Smooth muscle cell (in vitro differentiated cells): ENCODE results near the gene RTN4RL2. TPM values are rescaled to one million over a fixed set of nuclear protein-coding genes. Genes with fewer than 3 reads are reported as not detected.

Source experiments
- DNase-seq: peaks from one replicate; lab custom pipeline; 2025; ENCODE audit not compliant: unreplicated experiment; lab: John Stamatoyannopoulos, UW
- H2AFZ ChIP-seq: fragments of 200-600 bp; sonication (generic); 2 replicates; pipeline ENCODE4 v1.6.0; 2016; ENCODE audit warnings: antibody characterized with exemption, low read depth, mild to moderate bottlenecking
- H3F3A ChIP-seq: fragments of 200-600 bp; sonication (generic); 2 replicates; pipeline ENCODE4 v1.6.0; 2017; ENCODE audit warnings: antibody characterized with exemption, low read depth
- H3K27ac ChIP-seq: fragments of 200-600 bp; sonication (generic); 2 replicates; pipeline ENCODE4 v1.5.1; 2016; ENCODE audit warnings: low read depth, mild to moderate bottlenecking
- H3K27me3 ChIP-seq: fragments of 200-600 bp; sonication (generic); 2 replicates; pipeline ENCODE4 v1.6.1; 2016; ENCODE audit warnings: low read depth, mild to moderate bottlenecking
- H3K36me3 ChIP-seq: fragments of 200-600 bp; sonication (generic); 2 replicates; pipeline ENCODE4 v1.5.1; 2016; ENCODE audit warnings: low read depth
- H3K4me1 ChIP-seq: fragments of 200-600 bp; sonication (generic); 2 replicates; pipeline ENCODE4 v1.5.1; 2016; ENCODE audit warnings: low read depth
- H3K4me2 ChIP-seq: fragments of 200-600 bp; sonication (generic); 2 replicates; pipeline ENCODE4 v1.6.0; 2016; ENCODE audit warnings: mild to moderate bottlenecking
- H3K4me3 ChIP-seq: fragments of 200-600 bp; sonication (generic); 2 replicates; pipeline ENCODE4 v1.5.1; 2016; ENCODE audit warnings: mild to moderate bottlenecking
- H3K79me2 ChIP-seq: fragments of 200-600 bp; sonication (generic); 2 replicates; pipeline ENCODE4 v1.6.0; 2016; ENCODE audit warnings: low read depth, mild to moderate bottlenecking
- H3K9ac ChIP-seq: fragments of 200-600 bp; sonication (generic); 2 replicates; pipeline ENCODE4 v1.6.0; 2016; ENCODE audit warnings: low read depth
- H3K9me3 ChIP-seq: fragments of 200-600 bp; sonication (generic); replicated peaks from 2 replicates; pipeline ENCODE4 v1.5.1; 2016; ENCODE audit warnings: low read depth
- H4K20me1 ChIP-seq: fragments of 200-600 bp; sonication (generic); 2 replicates; pipeline ENCODE4 v1.6.0; 2016; ENCODE audit warnings: low read depth
- CTCF ChIP-seq: fragments of 200-600 bp; sonication (generic); IDR thresholded peaks from 2 replicates; pipeline ENCODE4 v1.5.1; 2017; ENCODE audit warnings: borderline replicate concordance, mild to moderate bottlenecking, antibody characterized with exemption; ENCODE audit not compliant: insufficient read depth, poor library complexity, severe bottlenecking
- WGBS: methylation state at CpG from one replicate; pipeline ENCODE4 v1.1.7; 2016; ENCODE audit warnings: low lambda C conversion rate; 5-methylcytosine and 5-hydroxymethylcytosine counted together
- polyA plus RNA-seq: library from polyadenylated mRNA; unstranded; fragments of >200 nt; fragmentation: Nextera tagmentation; extraction: Ambion mirVana; gene quantifications from 2 replicates; pipeline ENCODE4 v1.2.1, GENCODE V29; 2016
- total RNA-seq: library from RNA; depleted of rRNA; stranded (reverse); fragments of >200 nt; gene quantifications from 2 replicates; pipeline ENCODE4 v1.2.3, GENCODE V29; 2014

The RTN4RL2 gene
- total and polyA plus RNA-seq, 2 experiments from 2014 or later = 0.34 TPM; not detected in 1

GRCh38 chr11:57446055-57446454 lies 14.3 kb upstream of the RTN4RL2 start:
- Histone ChIP-seq H3K9ac (no peak overlapping the region), H3K9me3 (no peaks in the 10 kb centered on the region), H3K4me2 (no peak overlapping the region), H2AFZ (no peak overlapping the region), H3K27me3 (peaks cover 26% of the 10 kb centered on the region), H4K20me1 (no peaks in the 10 kb centered on the region), H3K36me3 (no peaks in the 10 kb centered on the region), H3K4me1 (no peaks in the 10 kb centered on the region), H3K27ac (no peak overlapping the region), H3F3A (no peaks in the 10 kb centered on the region), H3K79me2 (no peaks in the 10 kb centered on the region), H3K4me3 (no peak overlapping the region)
- 80% methylated on average over 1 of the region's 1 CpG for WGBS
- TF ChIP-seq CTCF = no peak
- DNase-seq = no peak

GRCh38 chr11:57453543-57454177 lies 6.7 kb upstream of the RTN4RL2 start:
- H3K4me2 ChIP-seq = no peak overlapping the region
- H3K27ac ChIP-seq = no peak overlapping the region
- H3K9ac ChIP-seq = no peak overlapping the region
- H3K36me3 ChIP-seq = no peaks in the 10 kb centered on the region
- 91% methylated on average over 2 of the region's 2 CpGs for WGBS
- no peak for TF ChIP-seq CTCF
- no peak overlapping the region for H2AFZ ChIP-seq
- H3K4me1 ChIP-seq = peaks cover 3% of the 10 kb centered on the region
- H3K27me3 ChIP-seq = peaks cover 91% of the 10 kb centered on the region
- no peaks in the 10 kb centered on the region for H4K20me1 ChIP-seq
- no peaks in the 10 kb centered on the region for H3F3A ChIP-seq
- no peak overlapping the region for H3K4me3 ChIP-seq
- no peaks in the 10 kb centered on the region for H3K9me3 ChIP-seq
- DNase-seq = no peak
- no peaks in the 10 kb centered on the region for H3K79me2 ChIP-seq

- no peaks in the 10 kb centered on the region for H3K36me3 ChIP-seq
- peak; percentile 98 for TF ChIP-seq CTCF
- no peak overlapping the region for H3K27ac ChIP-seq
- no peaks in the 10 kb centered on the region for H3F3A ChIP-seq
- H3K4me3 ChIP-seq = no peak overlapping the region
- WGBS = 18% methylated on average over 17 of the region's 19 CpGs
- H3K27me3 ChIP-seq = peaks cover 99% of the 10 kb centered on the region
- no peak overlapping the region for H3K9ac ChIP-seq
- H3K79me2 ChIP-seq = no peaks in the 10 kb centered on the region
- peaks cover 7% of the 10 kb centered on the region for H3K4me1 ChIP-seq
- peak overlapping the region; percentile 31 for H3K4me2 ChIP-seq
- no peaks in the 10 kb centered on the region for H3K9me3 ChIP-seq
- peak; percentile 66 for DNase-seq
- no peaks in the 10 kb centered on the region for H4K20me1 ChIP-seq
- H2AFZ ChIP-seq = no peak overlapping the region
These were observed 3.2 kb upstream of the RTN4RL2 start for GRCh38 chr11:57456960-57457642.
